ENCODE data around the gene IHH. TPM values are rescaled to one million over a fixed set of nuclear protein-coding genes. Genes with fewer than 3 reads are reported as not detected.

The IHH gene
- total RNA-seq, 1 experiment from 2014 or later: 19.0 TPM

DNA sequence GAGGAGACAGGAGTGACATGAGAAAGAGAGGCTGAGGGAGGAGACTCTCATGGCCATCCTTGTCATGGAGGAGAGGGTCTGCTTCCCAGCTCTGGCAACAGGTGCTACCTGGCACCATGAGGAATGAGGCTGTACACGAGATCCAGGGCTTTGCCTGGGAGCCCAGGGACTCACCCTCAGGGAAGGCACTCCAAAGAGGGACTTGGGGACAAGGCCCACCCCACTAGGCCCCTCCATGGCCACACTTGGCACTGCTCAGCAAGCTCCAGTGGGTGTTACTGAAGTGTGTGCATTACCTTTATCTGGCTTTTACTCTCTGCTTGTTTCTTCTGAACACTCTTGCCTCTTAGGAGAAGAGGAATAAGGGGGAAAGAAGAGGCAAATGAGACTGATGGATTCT is 22.1 kb downstream of the IHH start:
- no peaks in the 10 kb centered on the region for H3K9me3 Mint-ChIP-seq (ENCODE audit: unreplicated experiment)
- H3K36me3 ChIP-seq (ENCODE audit: control insufficient read depth, insufficient read depth, low read length): no peaks in the 10 kb centered on the region
- no peaks in the 10 kb centered on the region for H3K27me3 ChIP-seq (replicated peaks; ENCODE audit: control insufficient read depth, insufficient read depth, low read length)
- H3K27ac Mint-ChIP-seq (ENCODE audit: unreplicated experiment): no peak overlapping the region
- H3K4me3 ChIP-seq (ENCODE audit: low read depth, low read length): no peak overlapping the region
- POLR2A ChIA-PET: no interaction called here
- H3K36me3 Mint-ChIP-seq (ENCODE audit: insufficient read depth, unreplicated experiment): no peaks in the 10 kb centered on the region
- intact Hi-C loops (cut with micrococcal nuclease; ENCODE audit: unreplicated experiment): no loop called here
- no peak overlapping the region for H3K4me3 Mint-ChIP-seq (ENCODE audit: unreplicated experiment)
- no peaks in the 10 kb centered on the region for H3K4me1 Mint-ChIP-seq (ENCODE audit: low read depth, unreplicated experiment)
- DNase-seq: no peak
- CTCF ChIA-PET: interaction anchor here (0.6 to 1.4 kb wide), 2 partner anchors 116 to 963 kb away, joined by 3 to 7 read pairs; no protein-coding TSS in a partner anchor
- H3K4me1 ChIP-seq: 0 out of 2 replicates have a peak, but pooled peaks cover 5% of the 10 kb centered on the region
- no TSS peak for BruUV-seq (replicated peaks)
- TF ChIP-seq, protein P1, sequence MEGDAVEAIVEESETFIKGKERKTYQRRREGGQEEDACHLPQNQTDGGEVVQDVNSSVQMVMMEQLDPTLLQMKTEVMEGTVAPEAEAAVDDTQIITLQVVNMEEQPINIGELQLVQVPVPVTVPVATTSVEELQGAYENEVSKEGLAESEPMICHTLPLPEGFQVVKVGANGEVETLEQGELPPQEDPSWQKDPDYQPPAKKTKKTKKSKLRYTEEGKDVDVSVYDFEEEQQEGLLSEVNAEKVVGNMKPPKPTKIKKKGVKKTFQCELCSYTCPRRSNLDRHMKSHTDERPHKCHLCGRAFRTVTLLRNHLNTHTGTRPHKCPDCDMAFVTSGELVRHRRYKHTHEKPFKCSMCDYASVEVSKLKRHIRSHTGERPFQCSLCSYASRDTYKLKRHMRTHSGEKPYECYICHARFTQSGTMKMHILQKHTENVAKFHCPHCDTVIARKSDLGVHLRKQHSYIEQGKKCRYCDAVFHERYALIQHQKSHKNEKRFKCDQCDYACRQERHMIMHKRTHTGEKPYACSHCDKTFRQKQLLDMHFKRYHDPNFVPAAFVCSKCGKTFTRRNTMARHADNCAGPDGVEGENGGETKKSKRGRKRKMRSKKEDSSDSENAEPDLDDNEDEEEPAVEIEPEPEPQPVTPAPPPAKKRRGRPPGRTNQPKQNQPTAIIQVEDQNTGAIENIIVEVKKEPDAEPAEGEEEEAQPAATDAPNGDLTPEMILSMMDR (IDR thresholded peaks at IDR 0.05; ENCODE audit: insufficient read depth in 1 of 2, low read depth in 1 of 2, low read length in 1 of 2, severe bottlenecking in 1 of 2, unreplicated experiment in 1 of 2): no peak
- H3K9me3 ChIP-seq: no peaks in the 10 kb centered on the region
- H3K27me3 Mint-ChIP-seq (ENCODE audit: insufficient read depth, unreplicated experiment): peaks cover 10% of the 10 kb centered on the region

DNA sequence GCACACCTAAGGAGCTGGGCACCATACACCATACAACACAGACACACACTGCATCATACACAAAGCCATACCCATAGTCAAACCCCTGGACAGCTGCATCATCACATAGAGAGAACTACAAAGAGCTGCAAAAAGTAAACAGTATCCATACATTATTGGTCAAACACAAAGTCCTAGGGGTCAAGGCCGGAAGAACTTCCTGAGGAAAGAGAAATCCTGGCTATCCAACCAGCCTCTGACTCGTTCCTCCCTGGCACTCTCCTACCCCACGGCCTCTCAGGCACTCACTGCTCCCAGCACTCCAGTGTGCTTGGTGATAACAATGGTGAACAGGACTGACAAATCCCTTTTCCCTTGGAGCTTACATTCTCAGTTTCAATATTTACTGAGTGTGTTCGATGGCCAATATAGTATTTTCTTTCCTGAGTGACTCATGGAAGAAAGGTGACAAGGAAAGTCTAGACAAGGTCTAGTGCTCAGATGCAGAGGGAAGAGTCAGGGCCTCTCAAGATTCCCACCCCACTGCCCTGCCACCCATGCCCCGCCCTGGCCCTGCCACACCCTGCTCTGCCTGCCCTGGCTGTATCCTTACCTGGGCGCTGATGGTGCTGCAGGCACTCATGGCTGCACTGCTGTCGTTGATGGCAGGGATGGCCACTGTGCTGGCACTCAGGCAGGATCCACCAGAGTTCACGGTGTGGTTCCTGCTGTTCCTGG is 22.8 kb downstream of the IHH start:
- no peak overlapping the region for H3K4me3 Mint-ChIP-seq (ENCODE audit: unreplicated experiment)
- POLR2A ChIA-PET: no interaction called here
- peaks cover 15% of the 10 kb centered on the region for H3K27me3 Mint-ChIP-seq (ENCODE audit: insufficient read depth, unreplicated experiment)
- 0 out of 2 replicates have a peak, but pooled peaks cover 5% of the 10 kb centered on the region for H3K4me1 ChIP-seq
- DNase-seq: peak in 1 of 2 experiments; percentile 34
- no peaks in the 10 kb centered on the region for H3K27me3 ChIP-seq (replicated peaks; ENCODE audit: control insufficient read depth, insufficient read depth, low read length)
- H3K4me3 ChIP-seq (ENCODE audit: low read depth, low read length): no peak overlapping the region
- no peaks in the 10 kb centered on the region for H3K9me3 Mint-ChIP-seq (ENCODE audit: unreplicated experiment)
- H3K36me3 Mint-ChIP-seq (ENCODE audit: insufficient read depth, unreplicated experiment): no peaks in the 10 kb centered on the region
- no peaks in the 10 kb centered on the region for H3K4me1 Mint-ChIP-seq (ENCODE audit: low read depth, unreplicated experiment)
- no TSS peak for BruUV-seq (replicated peaks)
- intact Hi-C loops (cut with micrococcal nuclease; ENCODE audit: unreplicated experiment): no loop called here
- TF ChIP-seq, protein P1 (IDR thresholded peaks at IDR 0.05; ENCODE audit: insufficient read depth in 1 of 2, low read depth in 1 of 2, low read length in 1 of 2, severe bottlenecking in 1 of 2, unreplicated experiment in 1 of 2): no peak
- no peaks in the 10 kb centered on the region for H3K9me3 ChIP-seq
- no peak overlapping the region for H3K27ac Mint-ChIP-seq (ENCODE audit: unreplicated experiment)
- CTCF ChIA-PET: interaction anchor here (0.9 to 1.4 kb wide), 2 partner anchors 10 to 117 kb away, joined by 3 to 7 read pairs; no protein-coding TSS in a partner anchor
- no peaks in the 10 kb centered on the region for H3K36me3 ChIP-seq (ENCODE audit: control insufficient read depth, insufficient read depth, low read length)

DNA sequence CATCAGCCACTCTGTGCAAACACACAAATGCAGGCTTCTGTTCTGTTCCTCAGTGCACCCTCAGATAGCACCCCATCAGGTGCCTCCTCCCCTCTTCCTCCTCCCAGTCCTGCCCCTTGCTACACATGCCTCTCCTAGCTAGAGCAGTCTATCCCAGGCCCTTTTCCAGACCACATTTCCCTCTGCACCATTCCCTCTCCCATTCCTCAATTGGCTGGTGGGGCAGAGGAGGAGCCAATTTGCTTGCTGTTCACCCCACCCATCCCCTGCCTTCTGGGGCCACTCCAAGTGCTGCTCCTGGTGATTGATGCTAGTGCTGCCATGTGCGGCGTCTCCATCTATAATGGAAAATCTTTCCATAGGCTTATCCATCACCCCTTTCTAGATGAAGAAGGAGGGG is 24.8 kb downstream of the IHH start:
- H3K4me3 ChIP-seq (ENCODE audit: low read depth, low read length): no peak overlapping the region
- TF ChIP-seq, protein P1 (IDR thresholded peaks at IDR 0.05; ENCODE audit: insufficient read depth in 1 of 2, low read depth in 1 of 2, low read length in 1 of 2, severe bottlenecking in 1 of 2, unreplicated experiment in 1 of 2): no peak
- peak in 1 of 2 experiments; percentile 14 for DNase-seq
- H3K36me3 ChIP-seq (ENCODE audit: control insufficient read depth, insufficient read depth, low read length): no peaks in the 10 kb centered on the region
- POLR2A ChIA-PET: no interaction called here
- Mint-ChIP-seq H3K27me3 (ENCODE audit: insufficient read depth, unreplicated experiment) (peaks cover 14% of the 10 kb centered on the region), H3K27ac (ENCODE audit: unreplicated experiment) (no peak overlapping the region), H3K36me3 (ENCODE audit: insufficient read depth, unreplicated experiment) (no peaks in the 10 kb centered on the region), H3K9me3 (ENCODE audit: unreplicated experiment) (no peaks in the 10 kb centered on the region), H3K4me3 (ENCODE audit: unreplicated experiment) (no peak overlapping the region), H3K4me1 (ENCODE audit: low read depth, unreplicated experiment) (no peaks in the 10 kb centered on the region)
- BruUV-seq (replicated peaks): no TSS peak
- intact Hi-C loops (cut with micrococcal nuclease; ENCODE audit: unreplicated experiment): no loop called here
- H3K9me3 ChIP-seq: no peaks in the 10 kb centered on the region
- H3K27me3 ChIP-seq (replicated peaks; ENCODE audit: control insufficient read depth, insufficient read depth, low read length): no peaks in the 10 kb centered on the region
- H3K4me1 ChIP-seq: no peaks in the 10 kb centered on the region
- CTCF ChIA-PET: interaction anchor here (0.9 kb wide), 1 partner anchor 84 kb away, joined by 5 read pairs; no protein-coding TSS in a partner anchor

Measured in Caco-2 (cell line).